Endothelial cell of umbilical vein (primary cell): ENCODE data around the gene RMRP.

Experiments
- EZH2 ChIP-seq: IDR thresholded peaks from 2 replicates; pipeline ENCODE4 v1.6.1; 2012; ENCODE audit warnings: borderline replicate concordance, low read depth, mild to moderate bottlenecking, moderate library complexity, low read length, inconsistent platforms; ENCODE audit not compliant: severe bottlenecking
- FOS ChIP-seq: IDR thresholded peaks from 2 replicates; pipeline ENCODE4 v1.6.1; 2011; ENCODE audit warnings: mild to moderate bottlenecking, low read length, moderate library complexity, borderline replicate concordance; ENCODE audit not compliant: insufficient read depth
- POLR2A ChIP-seq: IDR thresholded peaks from 2 replicates; pipeline ENCODE4 v1.6.1; 2012; ENCODE audit warnings: low read depth, mild to moderate bottlenecking, control low read depth, low read length
- POLR2AphosphoS5 ChIP-seq: IDR thresholded peaks from 2 replicates; pipeline ENCODE4 v1.6.1; 2012; ENCODE audit warnings: low read depth, mild to moderate bottlenecking, control low read depth, low read length, moderate library complexity; ENCODE audit not compliant: insufficient read depth
- TF ChIP-seq, protein P1 (sequence below), 2 donors: IDR thresholded peaks; 1 replicate in 1 of 2; 2 replicates in 1 of 2; pipeline ENCODE4 v1.5.1; 2011; ENCODE audit warnings: low read length in 2 of 2, mild to moderate bottlenecking in 2 of 2, moderate library complexity in 2 of 2, control low read depth in 1 of 2, inconsistent platforms in 1 of 2, low read depth in 1 of 2; ENCODE audit not compliant: insufficient read depth in 1 of 2; ENCODE audit errors: extremely low read depth in 1 of 2

DNA sequence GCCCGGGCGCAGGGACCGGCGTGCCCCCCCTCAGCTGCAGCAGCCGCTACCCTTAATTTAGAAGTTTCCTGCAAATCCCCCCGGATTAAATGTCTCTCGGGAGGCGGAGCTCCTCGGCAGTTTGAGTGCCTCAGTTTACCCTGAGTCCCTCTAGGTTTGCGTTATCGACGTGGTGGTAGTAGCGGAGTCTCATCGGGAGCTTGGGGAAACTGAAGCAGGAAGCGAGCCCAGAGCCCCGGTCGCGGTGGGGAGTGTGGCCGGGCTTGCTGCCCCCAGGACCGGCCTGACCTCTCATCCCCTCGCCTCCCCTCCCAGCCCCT, 32.4 kb upstream of the RMRP start:
- TF ChIP-seq, protein P1, sequence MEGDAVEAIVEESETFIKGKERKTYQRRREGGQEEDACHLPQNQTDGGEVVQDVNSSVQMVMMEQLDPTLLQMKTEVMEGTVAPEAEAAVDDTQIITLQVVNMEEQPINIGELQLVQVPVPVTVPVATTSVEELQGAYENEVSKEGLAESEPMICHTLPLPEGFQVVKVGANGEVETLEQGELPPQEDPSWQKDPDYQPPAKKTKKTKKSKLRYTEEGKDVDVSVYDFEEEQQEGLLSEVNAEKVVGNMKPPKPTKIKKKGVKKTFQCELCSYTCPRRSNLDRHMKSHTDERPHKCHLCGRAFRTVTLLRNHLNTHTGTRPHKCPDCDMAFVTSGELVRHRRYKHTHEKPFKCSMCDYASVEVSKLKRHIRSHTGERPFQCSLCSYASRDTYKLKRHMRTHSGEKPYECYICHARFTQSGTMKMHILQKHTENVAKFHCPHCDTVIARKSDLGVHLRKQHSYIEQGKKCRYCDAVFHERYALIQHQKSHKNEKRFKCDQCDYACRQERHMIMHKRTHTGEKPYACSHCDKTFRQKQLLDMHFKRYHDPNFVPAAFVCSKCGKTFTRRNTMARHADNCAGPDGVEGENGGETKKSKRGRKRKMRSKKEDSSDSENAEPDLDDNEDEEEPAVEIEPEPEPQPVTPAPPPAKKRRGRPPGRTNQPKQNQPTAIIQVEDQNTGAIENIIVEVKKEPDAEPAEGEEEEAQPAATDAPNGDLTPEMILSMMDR (IDR thresholded peaks at IDR 0.05; ENCODE audit: extremely low read depth in 1 of 2, insufficient read depth in 1 of 2, low read depth in 1 of 2, low read length in 2 of 2) = no peak
- TF ChIP-seq POLR2AphosphoS5 = no peak
- TF ChIP-seq EZH2 = no peak
- peak; percentile 3 for TF ChIP-seq POLR2A
- no peak for TF ChIP-seq FOS
